HG03575 (cell line): ENCODE data around the gene USP35.
"Not testable (repeated sequence)": the region's sequence is repeated elsewhere in the genome, so short reads cannot be mapped to it uniquely, and the experiment has no call there.

Source experiments
- ATAC-seq: cut with Tn5 transposase; IDR thresholded peaks from one replicate; pipeline ENCODE4 v1.9.1; 2021; ENCODE audit not compliant: unreplicated experiment, insufficient number of reproducible peaks, low FRiP score; ENCODE audit errors: extremely low read depth

USP35 gene

GRCh38 chr11:78224506-78224905 is 35.8 kb downstream of the USP35 start:
- no peak for ATAC-seq

DNA sequence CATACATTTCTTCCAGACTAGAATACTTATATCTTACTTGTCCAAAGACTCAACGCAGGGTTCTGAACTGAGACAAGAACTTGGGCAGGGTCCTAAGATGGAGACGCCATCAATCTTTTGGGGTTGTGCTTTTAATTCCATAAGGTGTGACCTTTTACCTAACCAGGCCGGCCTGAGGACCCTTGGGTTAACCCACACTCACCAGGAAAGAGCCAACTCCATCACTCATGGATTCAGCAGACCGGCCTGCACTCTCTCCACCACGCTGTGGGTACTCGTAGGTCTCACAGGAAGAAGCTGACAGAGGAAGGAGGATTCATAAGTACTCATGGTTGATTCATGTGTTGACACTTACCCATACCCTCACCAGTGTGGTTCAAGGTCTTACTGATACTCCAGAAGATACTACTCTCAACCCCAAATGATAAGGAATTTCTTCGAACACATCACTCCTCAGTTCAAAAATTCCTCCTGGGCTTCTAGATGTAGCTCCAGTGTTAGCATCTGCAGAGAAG is 36.2 kb downstream of the USP35 start:
- ATAC-seq = no peak

- no peak for ATAC-seq
Measured at GRCh38 chr11:78226684-78227680, 38.3 kb downstream of the USP35 start.

GRCh38 chr11:78227921-78228320 is 39.2 kb downstream of the USP35 start:
- no peak for ATAC-seq

DNA sequence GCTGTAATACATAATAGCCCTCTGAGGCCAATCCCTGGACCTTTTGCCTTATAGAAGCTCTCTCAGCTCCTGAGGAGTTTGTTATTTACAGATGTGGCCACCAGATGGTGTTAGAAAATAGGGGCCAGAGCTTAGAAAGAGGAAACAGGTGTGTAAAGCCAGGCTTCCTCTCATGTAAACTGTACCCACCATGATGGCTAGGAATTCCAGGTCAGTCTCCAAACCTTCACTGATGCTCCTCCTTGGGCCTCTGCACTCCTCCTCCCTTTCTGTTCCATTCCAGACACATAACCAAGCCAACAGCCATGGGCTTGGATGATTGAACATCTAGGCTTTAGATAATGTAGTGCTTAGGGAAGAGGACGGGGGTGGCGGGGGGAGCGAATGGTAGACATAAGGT is 39.7 kb downstream of the USP35 start:
- no peak for ATAC-seq

DNA sequence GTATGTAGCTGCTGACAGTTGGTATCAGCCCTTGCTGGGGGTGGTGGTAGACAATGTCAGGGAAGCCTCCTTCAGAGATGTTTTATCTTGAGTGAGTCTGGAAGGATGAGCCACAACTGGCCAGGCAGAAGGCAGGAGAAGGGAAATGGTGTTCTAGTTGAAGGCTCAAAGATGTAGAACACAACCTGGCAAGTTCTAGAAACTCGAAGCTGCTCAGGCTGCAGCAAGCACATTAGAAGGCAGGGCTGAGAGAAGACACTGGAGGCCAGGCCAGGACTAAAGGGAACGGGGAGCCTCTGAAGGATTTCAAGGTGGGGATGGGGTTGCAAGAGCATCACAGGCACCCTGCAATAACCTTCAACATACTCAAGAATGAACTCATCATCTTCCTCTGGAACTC is 40.4 kb downstream of the USP35 start:
- no peak for ATAC-seq

DNA sequence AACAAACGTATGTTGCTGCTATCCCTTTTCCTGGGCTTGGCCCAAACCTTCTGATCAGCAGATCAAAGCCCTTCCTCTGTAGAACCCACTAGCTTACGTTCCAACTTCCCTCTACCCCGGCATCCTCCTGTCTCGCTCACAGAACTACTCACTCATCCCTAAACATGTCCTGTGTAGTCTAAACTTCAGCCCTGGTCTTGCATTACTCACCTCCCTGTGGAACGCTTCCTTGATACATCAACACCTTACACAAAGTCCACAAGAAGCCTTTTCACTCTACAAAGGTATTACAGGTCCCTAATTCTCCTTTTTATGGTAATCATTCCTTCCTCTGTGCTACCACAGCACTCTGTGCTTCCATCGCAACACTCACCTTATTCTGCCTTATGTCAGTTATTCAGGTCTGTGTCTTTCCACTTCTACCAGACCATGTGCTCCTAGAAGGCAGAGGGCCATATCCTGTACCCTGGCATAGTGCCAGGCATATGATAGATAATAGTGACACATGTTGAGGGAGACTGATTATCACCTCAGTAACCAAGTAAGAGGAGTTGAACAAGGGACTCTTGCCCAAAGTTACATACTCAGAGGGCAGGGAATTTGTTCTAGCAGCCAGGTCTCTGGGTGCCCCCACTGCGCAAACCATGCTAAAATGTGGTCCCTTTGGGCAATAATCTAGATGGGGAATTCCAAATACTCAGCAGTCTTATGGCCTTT is 41.6 kb downstream of the USP35 start:
- no peak for ATAC-seq

- ATAC-seq = no peak
Measured at GRCh38 chr11:78231962-78232501, 43.3 kb downstream of the USP35 start.

- ATAC-seq = not testable (repeated sequence)
Measured at GRCh38 chr11:78233046-78233445, 44.3 kb downstream of the USP35 start.

- no peak for ATAC-seq
Measured at GRCh38 chr11:78234006-78234405, 45.3 kb downstream of the USP35 start.

GRCh38 chr11:78237293-78238046 is 48.8 kb downstream of the USP35 start:
- no peak for ATAC-seq

DNA sequence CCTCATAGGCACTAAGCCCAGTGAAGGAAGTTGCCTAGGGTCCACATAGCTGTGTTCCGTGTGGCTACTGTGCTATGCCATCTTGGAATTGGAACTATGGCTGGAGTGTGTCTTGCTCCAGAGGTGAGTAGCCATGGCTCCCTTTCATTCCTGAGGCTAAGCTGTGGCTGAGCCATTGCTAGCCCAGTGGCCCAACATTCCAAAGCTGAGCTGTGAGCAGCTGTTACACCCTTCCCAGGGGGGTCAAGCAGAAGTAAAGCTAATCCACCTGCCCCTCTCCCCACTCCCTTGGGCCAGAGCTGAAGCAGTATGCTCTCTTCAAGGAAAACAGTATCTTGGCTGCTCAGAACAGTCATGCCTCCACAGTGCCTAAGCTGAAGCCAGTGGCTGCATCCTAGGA is 51.1 kb downstream of the USP35 start:
- no peak for ATAC-seq

DNA sequence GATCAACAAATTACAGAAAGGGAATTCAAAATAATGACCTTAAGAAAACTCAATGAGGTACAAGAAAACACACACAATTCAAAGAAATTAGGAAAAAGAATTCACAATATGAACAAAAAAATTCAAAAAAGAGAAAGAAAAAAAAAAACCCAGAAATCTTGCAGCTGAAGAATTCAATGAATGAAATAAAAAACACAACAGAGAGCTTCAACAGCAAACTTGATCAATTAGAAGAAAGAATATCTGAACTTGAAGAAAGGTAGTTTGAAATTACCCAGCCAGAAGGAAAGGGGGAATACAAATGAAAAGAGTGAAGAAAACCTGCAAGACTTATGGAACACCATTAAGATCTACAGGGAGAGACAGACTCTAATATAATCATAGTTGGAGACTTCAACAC is 52.8 kb downstream of the USP35 start:
- no peak for ATAC-seq

DNA sequence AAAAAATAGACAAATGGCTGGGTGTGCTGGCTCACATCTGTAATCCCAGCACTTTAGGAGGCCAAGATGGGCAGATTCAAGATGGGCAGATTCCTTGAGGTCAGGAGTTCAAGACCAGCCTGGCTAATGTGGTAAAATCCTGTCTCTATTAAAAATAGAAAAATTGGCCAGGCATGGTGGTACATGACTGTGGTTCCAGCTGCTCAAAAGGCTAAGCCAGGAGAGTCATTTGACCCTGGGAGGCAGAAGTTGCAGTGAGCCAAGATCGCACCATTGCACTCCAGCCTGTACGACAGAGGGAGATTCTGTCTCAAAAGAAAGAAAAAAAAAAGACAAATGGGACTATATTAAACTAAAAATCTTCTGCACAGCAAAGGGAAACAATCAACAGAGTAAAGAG is 55.4 kb downstream of the USP35 start:
- no peak for ATAC-seq

DNA sequence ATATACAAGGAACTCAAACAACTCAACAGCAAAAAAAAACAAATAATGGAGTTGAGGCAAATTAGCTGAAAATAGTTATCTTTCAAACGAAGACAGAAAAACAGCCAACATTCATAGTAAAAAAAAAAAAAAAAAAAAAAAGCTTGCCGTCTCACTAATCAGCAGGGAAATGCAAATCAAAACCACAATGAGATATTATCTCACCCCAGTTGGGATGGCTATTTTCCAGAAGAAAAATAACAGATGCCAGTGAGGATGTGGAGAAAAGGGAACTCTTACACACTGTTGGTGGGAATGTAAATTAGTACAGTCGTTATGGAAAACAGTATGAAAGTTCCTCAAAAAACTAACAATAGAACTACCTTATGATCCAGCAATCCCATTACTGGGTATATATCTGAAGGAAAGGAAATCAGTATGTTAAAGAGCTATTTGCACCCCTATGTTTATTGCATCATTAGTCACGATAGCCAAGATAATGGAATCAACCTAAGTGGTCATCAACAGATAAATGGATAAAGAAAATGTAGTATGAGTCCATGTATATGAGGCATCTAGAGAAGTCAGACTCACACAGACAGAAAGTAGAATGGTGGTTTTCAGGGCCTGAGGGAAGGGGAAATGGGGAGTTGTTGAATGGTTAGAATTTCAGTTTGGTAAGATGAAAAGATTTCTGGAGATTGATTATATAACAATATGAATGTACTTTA is 56.0 kb downstream of the USP35 start:
- ATAC-seq = no peak

DNA sequence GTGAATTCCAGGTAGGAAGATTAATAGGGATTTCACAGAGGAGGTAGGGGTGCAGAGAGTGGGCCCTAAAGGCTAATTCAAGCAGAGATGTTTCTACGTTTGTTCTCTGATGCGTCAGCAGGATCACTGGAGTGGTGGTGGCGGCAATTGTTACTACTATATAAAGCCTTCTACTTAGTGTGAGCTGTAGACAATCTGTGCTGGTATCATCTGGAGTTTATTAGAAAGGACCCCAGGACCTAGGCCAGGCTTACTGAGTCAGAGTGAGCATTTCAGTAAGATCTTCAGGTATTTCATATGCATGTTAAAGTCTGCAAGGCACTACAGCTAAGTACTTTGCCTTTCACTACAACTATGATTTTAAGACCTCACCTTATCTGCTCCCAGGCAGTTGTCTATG is 59.5 kb downstream of the USP35 start:
- ATAC-seq = no peak

DNA sequence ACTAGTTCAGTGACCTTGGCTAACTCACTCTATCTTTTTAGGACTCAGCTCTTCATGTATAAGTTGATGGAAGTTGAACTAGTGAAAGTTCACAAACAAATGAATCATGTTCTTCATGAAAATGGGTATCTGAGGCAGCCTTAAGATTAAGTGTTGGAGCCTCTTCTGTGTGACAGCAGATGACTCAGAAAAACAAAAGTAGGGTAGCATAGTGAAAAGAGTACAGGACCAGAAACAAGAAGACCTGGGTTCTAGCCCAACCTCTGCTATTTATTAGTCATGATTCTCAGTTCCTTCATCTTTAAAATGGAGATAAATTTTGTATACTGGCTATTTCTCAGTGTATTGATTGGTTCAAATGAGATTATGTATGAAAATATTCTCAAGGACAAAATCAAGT is 60.2 kb downstream of the USP35 start:
- no peak for ATAC-seq

GRCh38 chr11:78250099-78250498 is 61.4 kb downstream of the USP35 start:
- no peak for ATAC-seq
